GM12878 (cell line): ENCODE measurements around the gene COL15A1.

Source experiments
- CTCF ChIP-seq, 3 experiments: IDR thresholded peaks in 2 of 3; conservative IDR thresholded peaks in 1 of 3; 2 replicates each; pipeline ENCODE4 v1.5.1; 2011; ENCODE audit warnings: low read depth in 3 of 3, low read length in 3 of 3, mild to moderate bottlenecking in 3 of 3, control low read depth in 2 of 3, moderate library complexity in 2 of 3, inconsistent platforms in 1 of 3, mixed read lengths in 1 of 3; ENCODE audit not compliant: control insufficient read depth in 2 of 3, insufficient read depth in 1 of 3; ENCODE audit errors: extremely low read depth in 1 of 3
- ESRRA ChIP-seq: IDR thresholded peaks from 2 replicates; pipeline ENCODE4 v1.6.1; 2012; ENCODE audit warnings: mild to moderate bottlenecking, low read length, improper control_type of control experiment
- HCFC1 ChIP-seq: fragments of 150-350 bp; IDR thresholded peaks from 2 replicates; pipeline ENCODE4 v1.6.1; 2014; ENCODE audit warnings: low read length
- MAX ChIP-seq: IDR thresholded peaks from 2 replicates; pipeline ENCODE4 v1.6.1; 2012; ENCODE audit warnings: low read depth, low read length, improper control_type of control experiment
- POLR2AphosphoS2 ChIP-seq: IDR thresholded peaks from 2 replicates; pipeline ENCODE4 v1.6.1; 2011; ENCODE audit warnings: low read depth, mild to moderate bottlenecking, low read length, improper control_type of control experiment, moderate library complexity
- POLR2AphosphoS5 ChIP-seq: IDR thresholded peaks from 2 replicates; pipeline ENCODE4 v1.6.1; 2011; ENCODE audit warnings: mild to moderate bottlenecking, low read length, inconsistent platforms
- SREBF2 ChIP-seq: IDR thresholded peaks from 2 replicates; pipeline ENCODE4 v1.6.1; 2012; ENCODE audit warnings: mild to moderate bottlenecking, low read length
- TCF12 ChIP-seq: IDR thresholded peaks from 2 replicates; pipeline ENCODE4 v1.6.1; 2011; ENCODE audit warnings: low read depth, mild to moderate bottlenecking, low read length
- YY1 ChIP-seq: IDR thresholded peaks from 2 replicates; pipeline ENCODE4 v1.6.1; 2011; ENCODE audit warnings: low read depth, mild to moderate bottlenecking, low read length
- ZNF207 ChIP-seq: fragments of 450-650 bp; IDR thresholded peaks from 2 replicates; pipeline ENCODE4 v1.6.1; 2014; ENCODE audit warnings: antibody characterized with exemption, mild to moderate bottlenecking, borderline replicate concordance
- ZSCAN29 ChIP-seq: fragments of 450-650 bp; IDR thresholded peaks from 2 replicates; pipeline ENCODE4 v1.6.1; 2017; ENCODE audit warnings: mild to moderate bottlenecking, moderate library complexity

- TF ChIP-seq CTCF (IDR thresholded peaks at IDR 0.05 in 2 of 3, conservative IDR thresholded peaks at IDR 0.05 in 1 of 3; ENCODE audit: control insufficient read depth in 2 of 3, extremely low read depth in 1 of 3, insufficient read depth in 1 of 3, low read depth in 3 of 3, low read length in 3 of 3) (no peak), ZSCAN29 (no peak), POLR2AphosphoS5 (no peak), SREBF2 (no peak), MAX (no peak), ESRRA (no peak), POLR2AphosphoS2 (no peak), YY1 (no peak), HCFC1 (no peak), ZNF207 (no peak), TCF12 (no peak)
Measured at GRCh38 chr9:99044827-99045226, 101.1 kb downstream of the COL15A1 start.
